Measurements from ENCODE around the gene SYNPR.

Gene SYNPR

DNA sequence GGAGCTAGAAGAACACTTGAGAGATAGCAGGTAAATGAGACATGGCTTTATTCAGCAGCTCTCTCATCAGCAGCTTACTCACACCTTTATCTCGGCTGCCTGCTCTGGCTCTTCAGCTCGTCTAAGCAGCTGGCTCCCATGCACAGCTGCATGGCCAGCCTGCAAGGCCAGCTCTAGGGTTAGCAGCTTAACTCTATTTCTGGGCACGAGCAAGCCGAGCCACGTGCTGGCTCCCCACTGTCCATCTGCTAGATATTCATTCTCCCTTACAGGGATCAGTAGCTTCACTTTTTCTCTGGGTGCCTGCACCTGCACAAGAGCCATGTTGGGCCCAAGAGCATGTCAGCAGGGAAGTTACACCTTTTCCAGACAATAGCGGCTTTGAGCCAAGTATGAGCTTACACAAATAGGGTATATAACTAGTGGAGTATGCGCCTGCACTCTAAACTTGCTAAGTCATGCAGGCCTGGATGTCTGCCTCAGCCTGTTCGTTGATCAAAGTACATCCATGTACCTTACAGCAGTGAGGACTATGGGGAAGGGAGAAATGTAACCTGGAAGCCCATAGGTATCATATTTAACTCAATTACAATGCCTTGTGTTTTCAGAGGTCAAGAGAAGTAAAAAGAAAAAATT is 199.5 kb downstream of the SYNPR start:
- DNase-seq = no peak

DNA sequence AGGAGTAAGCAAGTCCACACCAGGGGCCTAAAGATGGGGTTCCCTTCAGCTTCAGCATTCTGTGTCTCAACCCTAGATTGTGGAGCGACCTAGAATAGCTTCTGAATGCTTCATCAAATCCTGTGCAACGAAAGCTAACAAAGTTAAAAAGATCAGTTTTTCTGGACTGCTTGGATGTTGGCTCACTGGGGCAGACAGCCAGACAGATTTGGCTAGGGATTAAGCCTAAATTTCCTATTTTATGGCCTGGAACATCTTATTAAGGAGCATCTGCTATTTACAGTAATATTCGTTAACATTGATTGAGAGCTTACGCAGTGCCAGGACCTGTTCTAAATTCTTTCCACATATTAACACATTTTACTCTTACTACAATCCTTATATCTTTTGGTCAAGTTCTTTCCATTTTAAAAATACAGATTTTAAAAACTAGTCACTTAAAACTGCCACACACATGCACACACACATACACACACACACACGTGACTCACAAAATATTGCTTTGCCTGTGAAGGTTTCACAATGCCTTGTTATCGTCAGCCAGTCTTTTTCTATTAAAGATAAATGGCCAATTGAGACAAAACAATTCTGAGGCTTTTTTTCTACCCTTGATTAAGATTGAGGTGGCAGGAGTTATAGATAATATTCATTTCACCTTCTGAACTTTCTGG is 201.0 kb downstream of the SYNPR start:
- DNase-seq = no peak

GRCh38 chr3:63479661-63480035 is 201.5 kb downstream of the SYNPR start:
- DNase-seq = no peak

GRCh38 chr3:63481627-63482026 is 203.5 kb downstream of the SYNPR start:
- no peak for DNase-seq

DNA sequence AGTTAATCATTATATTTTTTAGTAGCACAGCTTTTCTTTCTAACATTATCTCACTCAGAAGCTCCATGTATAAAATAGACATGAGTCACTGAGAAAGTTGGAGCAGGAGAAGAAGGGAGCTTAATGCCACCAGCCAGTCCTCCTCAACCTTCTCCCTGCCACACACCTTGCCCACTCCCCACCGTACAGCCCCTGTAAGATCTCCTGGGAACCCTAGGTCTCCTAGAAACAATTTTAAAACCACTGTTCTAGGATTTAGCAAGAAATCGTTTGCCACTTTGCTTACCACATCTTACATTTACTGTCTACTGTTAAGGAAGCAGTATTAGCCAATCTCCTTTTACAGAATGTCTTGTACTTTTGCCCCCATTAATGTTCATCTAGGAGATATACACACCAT is 204.2 kb downstream of the SYNPR start:
- DNase-seq = no peak

- no peak for DNase-seq
Measured at GRCh38 chr3:63492464-63492863, 214.4 kb downstream of the SYNPR start.

DNA sequence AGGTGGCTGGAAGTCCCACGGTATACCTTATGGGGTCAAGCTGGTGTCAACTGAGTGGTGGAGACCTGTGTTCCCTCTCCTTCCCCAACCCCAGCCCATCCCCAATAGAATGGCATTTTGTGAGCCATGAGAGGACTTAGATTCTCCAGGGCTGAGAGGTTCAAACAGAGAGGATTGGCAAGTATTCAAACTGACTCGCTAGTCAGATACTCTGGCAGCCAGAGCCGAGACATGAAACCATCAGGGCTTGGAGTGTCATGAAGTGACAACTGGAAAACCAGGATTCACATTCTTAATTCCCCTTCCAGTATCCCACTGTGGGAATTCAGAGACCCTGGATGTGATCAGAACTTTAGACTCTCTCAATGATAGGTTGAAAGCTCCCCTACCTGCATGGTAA is 215.0 kb downstream of the SYNPR start:
- no peak for DNase-seq

- DNase-seq = no peak
Measured at GRCh38 chr3:63494646-63495045, 216.5 kb downstream of the SYNPR start.

GRCh38 chr3:63497641-63498040 is 219.5 kb downstream of the SYNPR start:
- DNase-seq = no peak

DNA sequence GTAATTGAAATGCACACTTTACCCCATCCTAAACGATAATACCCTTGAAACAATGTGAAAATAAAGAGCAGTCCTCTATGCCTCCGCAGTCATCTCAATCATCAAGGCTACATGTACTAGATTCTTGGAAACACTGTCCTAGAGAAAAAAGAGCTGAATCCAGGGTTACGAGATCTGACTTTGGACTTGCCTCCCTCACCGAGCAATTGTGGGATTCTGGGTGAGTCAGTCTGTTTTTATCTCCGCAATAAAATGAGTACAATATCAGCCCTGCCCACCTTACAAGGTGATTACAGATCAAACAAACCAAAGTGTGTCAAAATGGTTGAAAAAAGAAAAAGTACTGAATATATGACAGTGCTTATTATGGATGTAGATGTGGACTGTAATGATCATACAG is 222.1 kb downstream of the SYNPR start:
- DNase-seq = no peak

GRCh38 chr3:63508305-63508704 is 230.2 kb downstream of the SYNPR start:
- no peak for DNase-seq

DNA sequence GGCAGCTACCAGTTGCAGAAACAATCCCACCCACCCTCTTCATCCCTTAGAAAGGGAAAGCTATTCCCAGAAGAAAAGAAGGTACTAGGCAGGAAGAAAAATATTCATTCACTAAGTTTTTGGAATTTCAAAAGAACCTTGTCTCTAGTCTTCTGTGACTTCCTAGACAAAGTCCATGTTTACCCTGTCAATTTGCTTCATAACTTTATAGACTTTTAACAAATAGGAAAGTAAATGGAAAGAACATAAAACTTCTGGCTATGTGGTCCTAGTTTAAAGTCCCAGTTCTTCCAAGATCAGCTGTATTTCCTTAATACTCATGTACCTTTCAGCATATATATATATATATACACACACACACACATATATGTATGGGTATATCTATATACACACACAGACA is 230.7 kb downstream of the SYNPR start:
- DNase-seq = no peak

DNA sequence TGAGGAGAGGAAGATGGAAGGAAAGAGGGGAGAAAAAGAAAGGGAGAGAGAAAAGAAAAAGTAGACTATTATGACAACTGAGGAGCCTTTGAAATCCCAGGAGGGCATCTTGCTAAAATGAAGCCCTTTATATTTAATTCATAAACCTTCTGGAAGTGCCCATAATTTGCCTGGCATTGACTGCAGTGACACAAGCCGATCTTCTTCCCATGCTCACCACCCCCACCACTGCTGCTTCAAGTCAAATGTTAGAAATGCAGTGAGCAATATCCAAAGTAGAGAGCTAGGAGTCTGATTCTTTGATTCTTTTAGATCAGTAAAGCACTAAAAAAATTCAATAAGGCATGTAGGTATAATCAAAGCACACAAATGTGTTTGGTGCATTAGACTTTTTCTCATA is 235.7 kb downstream of the SYNPR start:
- no peak for DNase-seq

GRCh38 chr3:63514678-63515077 is 236.6 kb downstream of the SYNPR start:
- DNase-seq = no peak

- DNase-seq = no peak
Measured at GRCh38 chr3:63519426-63519825, 241.3 kb downstream of the SYNPR start.

- DNase-seq = no peak
Measured at GRCh38 chr3:63521657-63522056, 243.5 kb downstream of the SYNPR start.

- DNase-seq = no peak
Measured at GRCh38 chr3:63523100-63523499, 245.0 kb downstream of the SYNPR start.

DNA sequence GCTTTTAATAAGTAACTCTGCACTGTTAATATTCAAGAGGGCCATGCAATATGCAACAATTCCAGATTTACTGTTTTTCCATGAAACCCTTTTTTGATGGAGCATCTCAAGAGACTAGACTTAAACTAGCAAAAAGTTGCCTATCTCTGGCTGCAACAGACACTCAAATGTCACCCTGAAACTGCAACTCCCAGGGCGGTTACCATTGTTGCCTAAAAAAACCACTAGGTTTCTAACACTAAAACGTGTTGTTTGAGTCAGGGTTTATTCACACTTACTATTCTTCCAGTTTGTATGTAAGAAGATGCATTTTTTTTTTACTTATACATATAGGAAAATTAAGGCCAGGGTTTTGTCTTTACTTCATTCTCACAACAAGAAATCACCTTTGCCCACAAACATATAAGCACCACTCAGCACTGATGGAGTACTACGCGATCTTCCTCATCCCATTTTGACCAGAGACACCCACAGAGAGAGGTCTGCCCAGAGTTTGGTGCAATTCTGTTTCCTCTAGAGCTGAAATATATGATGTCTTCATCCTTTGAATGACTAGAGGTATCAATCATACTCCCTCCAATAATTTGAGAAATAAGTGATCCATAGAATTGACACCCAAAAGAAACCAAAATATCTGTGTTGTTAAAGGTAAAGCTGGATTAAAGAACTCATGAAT is 250.4 kb downstream of the SYNPR start:
- DNase-seq = no peak

DNA sequence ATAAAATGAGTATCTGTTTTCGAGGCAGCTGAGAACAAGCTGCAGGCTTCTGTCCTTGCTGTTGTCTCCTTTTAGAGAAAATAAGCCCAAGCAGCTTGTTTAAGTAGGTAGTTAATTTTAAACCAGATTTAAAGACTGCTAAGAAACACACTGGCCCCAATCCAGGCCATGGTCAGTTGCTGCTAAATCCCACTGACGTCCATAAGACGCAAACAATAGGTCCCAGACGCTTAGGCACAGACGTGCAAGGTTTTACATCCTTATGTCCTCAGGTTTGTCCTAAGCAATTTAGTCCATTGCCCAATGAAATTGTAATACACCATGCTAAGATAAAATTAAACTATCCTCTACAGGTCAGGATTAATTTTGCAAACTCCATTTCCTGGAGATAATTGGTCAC is 254.4 kb downstream of the SYNPR start:
- no peak for DNase-seq

GRCh38 chr3:63538919-63539318 is 260.8 kb downstream of the SYNPR start:
- no peak for DNase-seq

DNA sequence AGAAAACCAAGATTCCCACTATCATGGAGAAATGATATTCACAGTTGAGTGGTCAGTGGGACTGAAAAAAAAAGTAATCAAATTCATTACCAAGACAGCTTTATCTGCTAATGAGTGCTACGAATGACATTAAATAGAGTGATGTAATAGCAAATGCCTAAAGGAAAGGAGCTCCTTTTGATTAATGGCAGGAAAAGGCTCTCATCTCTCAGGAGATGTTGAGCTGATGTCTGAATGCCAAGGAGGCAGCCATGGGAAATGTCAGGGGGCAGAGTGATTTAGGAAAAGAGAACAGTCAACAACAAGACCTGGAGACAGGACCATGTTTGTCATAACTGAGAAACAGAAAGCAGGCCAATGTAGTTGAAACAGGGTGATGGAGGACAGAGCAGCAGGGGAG is 277.7 kb downstream of the SYNPR start:
- no peak for DNase-seq

DNA sequence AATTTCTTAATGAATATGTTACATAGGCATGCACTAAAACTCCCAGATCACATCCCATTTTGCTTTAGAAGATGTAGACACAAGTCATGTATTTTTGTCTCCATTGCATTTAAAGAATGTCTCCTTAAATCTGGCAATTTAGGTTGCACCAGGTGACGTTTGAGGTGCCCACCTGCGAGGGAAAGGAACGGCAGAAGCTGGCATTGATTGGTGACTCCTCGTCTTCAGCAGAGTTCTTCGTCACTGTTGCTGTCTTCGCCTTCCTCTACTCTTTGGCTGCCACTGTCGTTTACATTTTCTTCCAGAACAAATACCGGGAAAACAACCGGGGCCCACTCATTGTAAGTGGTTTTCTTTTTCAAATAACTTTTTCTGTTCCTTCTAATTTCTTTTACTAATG is 278.3 kb downstream of the SYNPR start:
- DNase-seq = no peak

GRCh38 chr3:63557912-63558311 is 279.8 kb downstream of the SYNPR start:
- no peak for DNase-seq

- DNase-seq = no peak
Measured at GRCh38 chr3:63559884-63560283, 281.8 kb downstream of the SYNPR start.

- DNase-seq = no peak
Measured at GRCh38 chr3:63561879-63562278, 283.8 kb downstream of the SYNPR start.

Data from CD4-positive, alpha-beta T cell treated with Interleukin-12 subunit alpha and Interleukin-12 subunit beta, for 1 hour (primary cell).